Right lobe of liver (tissue), 6 donors: ENCODE results near the gene SH3RF3. TPM values are rescaled to one million over a fixed set of nuclear protein-coding genes. Genes with fewer than 3 reads are reported as not detected.
A peak's percentile ranks its signal among the peaks of the same experiment; 100 is the strongest.

Experiments
- ATAC-seq, 4 donors: fragments of 200-7000 bp; cut with Tn5 transposase; one replicate each; pipeline ENCODE4 v1.9.1; 2020; ENCODE audit warnings: mild to moderate bottlenecking in 4 of 4, moderate library complexity in 4 of 4
- DNase-seq, 3 donors: peaks; one replicate each; pipeline ENCODE4 v3.0.0-alpha.2; 2020
- H3K27ac ChIP-seq, 3 donors: fragments of 200-600 bp; one replicate each; pipeline ENCODE4 v1.8.0; 2022
- H3K27me3 ChIP-seq, 2 donors: fragments of 200-600 bp; one replicate each; pipeline ENCODE4 v1.8.0; 2022
- H3K36me3 ChIP-seq, 4 donors: fragments of 200-600 bp; sonication (generic) in 1 of 4; one replicate each; pipeline versions ENCODE4 v1.5.1 to v1.8.0; 2017 to 2022; ENCODE audit warnings: control low read depth in 1 of 4
- H3K4me1 ChIP-seq, 4 donors: fragments of 200-600 bp; sonication (generic) in 1 of 4; one replicate each; pipeline versions ENCODE4 v1.5.1 to v1.8.0; 2017 to 2022; ENCODE audit warnings: control low read depth in 1 of 4
- H3K4me3 ChIP-seq, 3 donors: fragments of 200-600 bp; one replicate each; pipeline ENCODE4 v1.8.0; 2022
- H3K9me3 ChIP-seq, 4 donors: fragments of 200-600 bp; sonication (generic) in 1 of 4; one replicate each; pipeline versions ENCODE4 v1.5.1 to v1.8.0; 2017 to 2022; ENCODE audit warnings: control low read depth in 1 of 4
- POLR2A ChIP-seq: fragments of 450-650 bp; IDR thresholded peaks from one replicate; pipeline ENCODE4 v1.6.1; 2017; ENCODE audit warnings: antibody characterized with exemption, mild to moderate bottlenecking
- WGBS: methylation state at CpG from one replicate; pipeline ENCODE4 v1.1.6; 2018; ENCODE audit warnings: low coverage, low lambda C conversion rate; ENCODE audit not compliant: insufficient coverage; ENCODE audit errors: missing lambda C conversion rate; 5-methylcytosine and 5-hydroxymethylcytosine counted together
- intact Hi-C, 2 donors: fragments of 100-400 bp; cut with DNase I; formaldehyde crosslinking; loops; one replicate each; pipeline versions ENCODE4 v1.11.2 to v1.14.1; 2022
- total RNA-seq, 6 experiments: library from RNA; depleted of rRNA in 2 of 6; stranded (reverse); fragments of >200 nt in 2 of 6; fragmentation: NEBNext Ultra II Directional in 3 of 6; extraction: Animal tissue kit (Norgen Biotek cat#: 25700) in 3 of 6; gene quantifications; one replicate each; pipeline versions ENCODE4 v1.1.0 to v1.2.4, GENCODE V29; 2016 to 2023
- TF ChIP-seq, protein P1 (sequence below), 4 donors: fragments of 200-600 bp in 3 of 4; fragments of 450-650 bp in 1 of 4; IDR thresholded peaks; one replicate each; pipeline versions ENCODE4 v1.5.1 to v1.8.0; 2016 to 2022; ENCODE audit warnings: antibody characterized with exemption in 4 of 4, mild to moderate bottlenecking in 2 of 4
- donor health status: DM: no; HTN: yes; CAD: no.
- donor health status: DM: no; HTN: no; CAD: no.
- donor health status: DM: no; HTN: no; CAD: no.
- donor health status: DM: no; HTN: yes; CAD: no.
- donor health status: DM: no; HTN: yes; CAD: no.

SH3RF3 gene
- total RNA-seq, 6 experiments from 2014 or later: 0.68 to 1.6 (median 1.2) TPM

DNA sequence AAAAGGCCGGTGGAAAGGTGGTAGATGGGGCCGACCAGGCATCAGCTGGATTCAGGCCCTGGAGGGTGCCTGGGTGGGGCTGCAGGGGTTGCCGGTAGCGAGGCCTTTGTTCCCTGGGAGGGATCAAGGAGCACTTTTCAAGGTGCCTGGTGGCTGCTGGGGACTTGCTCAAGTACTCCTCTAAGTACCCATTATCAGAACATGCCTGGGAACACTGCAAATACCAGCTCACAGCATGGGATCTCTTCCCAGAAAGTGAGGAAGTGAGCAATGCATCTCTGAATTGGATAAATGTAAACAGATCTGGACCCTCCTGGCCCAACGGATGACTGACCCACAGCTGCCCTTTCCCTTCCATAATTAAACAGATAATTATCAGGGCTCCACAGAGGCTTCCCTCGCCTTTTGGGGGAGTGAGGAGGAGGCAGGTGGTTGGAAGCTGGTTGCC, 210.5 kb downstream of the SH3RF3 start:
- Histone ChIP-seq H3K27ac (no peak overlapping the region), H3K27me3 (no peaks in the 10 kb centered on the region), H3K36me3 (no peaks in the 10 kb centered on the region), H3K4me3 (no peak overlapping the region), H3K4me1 (no peaks in the 10 kb centered on the region), H3K9me3 (no peaks in the 10 kb centered on the region)
- intact Hi-C loops: no loop called here
- DNase-seq (peak in 1 of 3 donors; percentile 36), ATAC-seq (peak in 2 of 4 donors; percentile 50 to 63)
- 73% methylated on average over 4 of the region's 6 CpGs for WGBS
- TF ChIP-seq POLR2A: no peak
- TF ChIP-seq, protein P1, sequence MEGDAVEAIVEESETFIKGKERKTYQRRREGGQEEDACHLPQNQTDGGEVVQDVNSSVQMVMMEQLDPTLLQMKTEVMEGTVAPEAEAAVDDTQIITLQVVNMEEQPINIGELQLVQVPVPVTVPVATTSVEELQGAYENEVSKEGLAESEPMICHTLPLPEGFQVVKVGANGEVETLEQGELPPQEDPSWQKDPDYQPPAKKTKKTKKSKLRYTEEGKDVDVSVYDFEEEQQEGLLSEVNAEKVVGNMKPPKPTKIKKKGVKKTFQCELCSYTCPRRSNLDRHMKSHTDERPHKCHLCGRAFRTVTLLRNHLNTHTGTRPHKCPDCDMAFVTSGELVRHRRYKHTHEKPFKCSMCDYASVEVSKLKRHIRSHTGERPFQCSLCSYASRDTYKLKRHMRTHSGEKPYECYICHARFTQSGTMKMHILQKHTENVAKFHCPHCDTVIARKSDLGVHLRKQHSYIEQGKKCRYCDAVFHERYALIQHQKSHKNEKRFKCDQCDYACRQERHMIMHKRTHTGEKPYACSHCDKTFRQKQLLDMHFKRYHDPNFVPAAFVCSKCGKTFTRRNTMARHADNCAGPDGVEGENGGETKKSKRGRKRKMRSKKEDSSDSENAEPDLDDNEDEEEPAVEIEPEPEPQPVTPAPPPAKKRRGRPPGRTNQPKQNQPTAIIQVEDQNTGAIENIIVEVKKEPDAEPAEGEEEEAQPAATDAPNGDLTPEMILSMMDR (IDR thresholded peaks at IDR 0.05): no peak

DNA sequence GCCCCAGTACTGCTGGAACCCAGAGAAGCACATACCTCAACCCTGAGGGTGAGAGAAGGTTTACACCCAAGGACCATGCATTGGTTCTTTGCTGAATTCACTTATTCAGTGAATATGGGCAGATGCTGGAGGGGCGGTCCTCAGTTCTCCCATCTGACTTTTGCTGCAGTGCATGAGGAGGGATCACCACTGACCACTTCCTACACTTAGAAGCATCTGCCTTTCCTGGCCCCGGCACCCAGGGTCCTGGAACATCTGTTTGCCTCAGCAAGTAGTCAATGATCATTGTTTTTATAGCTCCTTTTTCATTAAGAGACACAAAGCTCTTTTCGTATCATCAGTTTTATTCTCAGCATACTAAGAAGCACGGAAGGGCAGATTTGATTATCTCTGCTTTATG, 211.4 kb downstream of the SH3RF3 start:
- Histone ChIP-seq H3K4me1 (no peaks in the 10 kb centered on the region), H3K27me3 (no peaks in the 10 kb centered on the region), H3K4me3 (no peak overlapping the region), H3K27ac (no peak overlapping the region), H3K36me3 (no peaks in the 10 kb centered on the region), H3K9me3 (no peaks in the 10 kb centered on the region)
- no peak for ATAC-seq
- DNase-seq: no peak
- WGBS: 73% methylated on average over 3 of the region's 4 CpGs
- TF ChIP-seq POLR2A: no peak
- TF ChIP-seq, protein P1 (IDR thresholded peaks at IDR 0.05): no peak
- intact Hi-C loops: no loop called here

DNA sequence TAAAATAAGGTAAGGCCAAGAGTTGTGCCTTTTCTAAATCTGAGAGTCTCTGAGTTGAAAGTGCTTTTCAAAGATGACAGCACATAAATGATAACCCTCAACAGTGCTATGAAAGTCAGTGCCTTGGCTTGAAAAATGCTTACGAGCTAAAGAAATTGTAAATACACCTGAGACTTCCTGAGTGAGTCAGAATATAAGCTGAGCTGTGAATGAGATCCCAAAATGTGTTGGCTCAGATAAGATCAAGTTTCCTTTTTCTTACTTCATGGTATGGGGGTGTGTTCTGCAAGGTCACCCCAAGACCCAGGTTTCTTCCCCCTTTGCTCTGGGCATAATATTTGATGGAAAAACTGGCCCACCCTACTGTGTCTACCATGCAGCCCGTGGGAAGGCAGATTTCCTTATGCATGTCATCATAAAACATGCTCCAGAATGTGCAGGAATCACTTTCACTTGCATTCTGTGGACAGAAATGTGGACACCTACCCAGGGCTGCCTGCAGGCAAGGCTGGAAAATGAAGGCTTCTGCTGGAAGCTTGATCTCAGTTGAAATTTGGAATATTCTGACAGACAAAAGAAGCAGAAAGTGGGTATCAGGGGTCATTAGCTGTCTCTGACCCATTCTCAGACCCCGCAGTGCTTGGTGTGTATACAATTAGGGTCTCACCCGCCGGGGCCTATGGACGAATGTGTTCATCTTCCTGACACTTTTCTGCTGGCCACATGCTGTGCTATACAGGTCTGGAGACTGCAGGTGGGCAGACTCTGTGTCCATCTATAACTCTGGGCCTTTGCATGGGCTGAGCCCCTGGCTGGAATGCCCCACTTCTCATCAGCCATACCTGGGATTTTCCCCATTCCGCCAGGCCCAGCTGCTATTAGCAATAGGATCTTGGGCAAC, 212.6 kb downstream of the SH3RF3 start:
- H3K27me3 ChIP-seq: no peaks in the 10 kb centered on the region
- H3K4me1 ChIP-seq: no peaks in the 10 kb centered on the region
- ATAC-seq: no peak
- peak in 1 of 3 donors; percentile 33 for DNase-seq
- no peaks in the 10 kb centered on the region for H3K9me3 ChIP-seq
- intact Hi-C loops: no loop called here
- no peak overlapping the region for H3K27ac ChIP-seq
- H3K4me3 ChIP-seq: no peak overlapping the region
- H3K36me3 ChIP-seq: no peaks in the 10 kb centered on the region
- WGBS: 77% methylated on average over 6 of the region's 7 CpGs
- TF ChIP-seq POLR2A: no peak
- TF ChIP-seq, protein P1 (IDR thresholded peaks at IDR 0.05): no peak

DNA sequence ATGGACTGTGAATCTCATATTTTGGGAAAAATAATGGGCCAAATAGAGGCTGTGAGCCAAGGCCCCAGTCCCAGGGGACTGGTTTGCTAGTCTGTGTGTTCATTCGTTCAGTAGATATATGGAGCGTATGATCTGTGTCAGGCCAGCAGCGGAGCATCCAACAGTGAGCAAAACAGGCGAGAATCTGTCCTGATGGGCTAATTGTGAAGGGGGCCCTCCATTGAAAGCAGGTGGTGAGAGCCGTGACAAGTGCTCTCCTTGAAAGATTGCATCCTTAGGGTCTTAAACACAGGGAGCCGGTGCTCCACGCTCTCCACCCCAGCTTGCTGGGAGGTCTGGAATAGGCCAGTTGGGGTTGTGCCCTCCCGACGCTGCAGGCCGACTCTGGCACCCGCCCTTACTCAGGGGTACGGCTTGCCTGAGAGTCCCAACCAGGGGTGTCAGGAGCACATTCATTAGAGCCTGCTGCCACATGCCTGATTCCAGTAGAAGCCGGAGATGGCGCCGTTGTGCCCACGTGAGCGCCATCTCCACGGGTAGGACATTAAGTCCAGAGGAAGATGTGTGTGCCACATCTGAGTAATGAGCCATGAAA, 213.3 kb downstream of the SH3RF3 start:
- TF ChIP-seq, protein P1 (IDR thresholded peaks at IDR 0.05): no peak
- no peak for TF ChIP-seq POLR2A
- ATAC-seq (no peak), DNase-seq (peak in 1 of 3 donors; percentile 37)
- H3K27me3 ChIP-seq: no peaks in the 10 kb centered on the region
- H3K9me3 ChIP-seq: no peaks in the 10 kb centered on the region
- H3K4me1 ChIP-seq: no peaks in the 10 kb centered on the region
- intact Hi-C loops: no loop called here
- 92% methylated on average over 6 of the region's 18 CpGs for WGBS
- H3K36me3 ChIP-seq: no peaks in the 10 kb centered on the region
- no peak overlapping the region for H3K4me3 ChIP-seq
- H3K27ac ChIP-seq: no peak overlapping the region
